OCI-LY1 (cell line): ENCODE measurements around the gene TMEM109.

ENCODE experiments used
- H2AFZ ChIP-seq: fragments of 200-600 bp; sonication (generic), shearing (Covaris generic); 2 replicates; pipeline ENCODE4 v1.6.0; 2014; ENCODE audit warnings: antibody characterized with exemption, mild to moderate bottlenecking, low read length
- H3F3A ChIP-seq: fragments of 200-600 bp; sonication (generic), shearing (Covaris generic); 2 replicates; pipeline ENCODE4 v1.6.0; 2014; ENCODE audit warnings: mild to moderate bottlenecking, antibody characterized with exemption, low read length, moderate library complexity; ENCODE audit not compliant: insufficient read depth
- H3K27ac ChIP-seq: fragments of 200-600 bp; sonication (generic); 2 replicates; pipeline ENCODE4 v1.5.1; 2014; ENCODE audit warnings: low read length, mixed run types, mild to moderate bottlenecking, low read depth; ENCODE audit not compliant: poor library complexity, severe bottlenecking
- H3K27me3 ChIP-seq: fragments of 200-600 bp; sonication (generic); 2 replicates; pipeline ENCODE4 v1.6.0; 2014; ENCODE audit warnings: antibody characterized with exemption, mild to moderate bottlenecking, low read length, moderate library complexity; ENCODE audit not compliant: insufficient read depth
- H3K36me3 ChIP-seq: fragments of 200-600 bp; sonication (generic); 2 replicates; pipeline ENCODE4 v1.6.1; 2014; ENCODE audit warnings: mild to moderate bottlenecking, antibody characterized with exemption, low read length, moderate library complexity, mixed read lengths; ENCODE audit not compliant: insufficient read depth
- H3K4me1 ChIP-seq: fragments of 200-600 bp; sonication (generic); 2 replicates; pipeline ENCODE4 v1.5.1; 2014; ENCODE audit warnings: mild to moderate bottlenecking, low read length, moderate library complexity; ENCODE audit not compliant: insufficient read depth, severe bottlenecking
- H3K4me2 ChIP-seq: fragments of 200-600 bp; sonication (generic), shearing (Covaris generic); 2 replicates; pipeline ENCODE4 v1.6.1; 2014; ENCODE audit warnings: low read length
- H3K4me3 ChIP-seq: fragments of 200-600 bp; sonication (generic); 2 replicates; pipeline ENCODE4 v1.5.1; 2014; ENCODE audit warnings: low read length, low read depth, mild to moderate bottlenecking, mixed read lengths; ENCODE audit not compliant: poor library complexity, severe bottlenecking
- H3K79me2 ChIP-seq: fragments of 200-600 bp; shearing (Covaris generic); 2 replicates; pipeline ENCODE4 v1.6.1; 2016; ENCODE audit warnings: mixed run types, low read length, mixed read lengths; ENCODE audit not compliant: insufficient read depth
- H3K9ac ChIP-seq: fragments of 200-600 bp; sonication (generic), shearing (Covaris generic); 2 replicates; pipeline ENCODE4 v1.6.1; 2014; ENCODE audit warnings: mild to moderate bottlenecking, low read length, mixed read lengths
- H3K9me2 ChIP-seq: fragments of 200-600 bp; sonication (generic), shearing (Covaris generic); 2 replicates; pipeline ENCODE4 v1.6.1; 2014; ENCODE audit warnings: low read depth, mild to moderate bottlenecking, low read length, mixed read lengths
- H3K9me3 ChIP-seq: fragments of 200-600 bp; shearing (Covaris generic); 2 replicates; pipeline ENCODE4 v1.6.1; 2014; ENCODE audit warnings: low read length, mixed read lengths
- H4K20me1 ChIP-seq: fragments of 200-600 bp; sonication (generic), shearing (Covaris generic); 2 replicates; pipeline ENCODE4 v1.6.0; 2016; ENCODE audit warnings: mild to moderate bottlenecking, low read length; ENCODE audit not compliant: insufficient read depth
- CTCF ChIP-seq: fragments of 200-600 bp; sonication (generic), shearing (Covaris generic); IDR thresholded peaks from 2 replicates; pipeline ENCODE4 v1.5.1; 2017; ENCODE audit warnings: mild to moderate bottlenecking, antibody characterized with exemption, low read length, moderate library complexity, mixed read lengths
- EZH2 ChIP-seq: fragments of 200-600 bp; sonication (generic), shearing (Covaris generic); IDR thresholded peaks from 2 replicates; pipeline ENCODE4 v1.8.0; 2017; ENCODE audit warnings: borderline replicate concordance, mixed run types, mild to moderate bottlenecking, antibody characterized with exemption, low read length, moderate library complexity, mixed read lengths

TMEM109 gene

GRCh38 chr11:60952742-60953170, 38.8 kb downstream of the TMEM109 start:
- Histone ChIP-seq H3K9me2 (no peaks in the 10 kb centered on the region), H3K4me3 (no peak overlapping the region), H4K20me1 (no peaks in the 10 kb centered on the region), H3K27me3 (no peaks in the 10 kb centered on the region; the same call in 1 of the 2 replicates), H3K79me2 (no peaks in the 10 kb centered on the region), H3K36me3 (no peaks in the 10 kb centered on the region), H3K4me2 (no peak overlapping the region), H2AFZ (no peak overlapping the region), H3K9ac (no peak overlapping the region), H3K9me3 (no peaks in the 10 kb centered on the region), H3F3A (no peaks in the 10 kb centered on the region), H3K4me1 (peaks cover 12% of the 10 kb centered on the region), H3K27ac (no peak overlapping the region)
- TF ChIP-seq CTCF (no peak), EZH2 (no peak)

GRCh38 chr11:60953781-60954180, 39.8 kb downstream of the TMEM109 start:
- H4K20me1 ChIP-seq, result no peaks in the 10 kb centered on the region
- H3K9ac ChIP-seq, result no peak overlapping the region
- TF ChIP-seq CTCF, result no peak
- no peak for TF ChIP-seq EZH2
- no peak overlapping the region for H2AFZ ChIP-seq
- H3K27ac ChIP-seq, result no peak overlapping the region
- H3K9me2 ChIP-seq, result no peaks in the 10 kb centered on the region
- H3F3A ChIP-seq, result no peaks in the 10 kb centered on the region
- peaks cover 12% of the 10 kb centered on the region for H3K4me1 ChIP-seq
- H3K9me3 ChIP-seq, result no peaks in the 10 kb centered on the region
- no peaks in the 10 kb centered on the region for H3K79me2 ChIP-seq
- H3K4me2 ChIP-seq, result no peak overlapping the region
- no peaks in the 10 kb centered on the region for H3K36me3 ChIP-seq
- H3K4me3 ChIP-seq, result no peak overlapping the region
- H3K27me3 ChIP-seq, result peaks cover 4% of the 10 kb centered on the region; the same call in 1 of the 2 replicates

DNA sequence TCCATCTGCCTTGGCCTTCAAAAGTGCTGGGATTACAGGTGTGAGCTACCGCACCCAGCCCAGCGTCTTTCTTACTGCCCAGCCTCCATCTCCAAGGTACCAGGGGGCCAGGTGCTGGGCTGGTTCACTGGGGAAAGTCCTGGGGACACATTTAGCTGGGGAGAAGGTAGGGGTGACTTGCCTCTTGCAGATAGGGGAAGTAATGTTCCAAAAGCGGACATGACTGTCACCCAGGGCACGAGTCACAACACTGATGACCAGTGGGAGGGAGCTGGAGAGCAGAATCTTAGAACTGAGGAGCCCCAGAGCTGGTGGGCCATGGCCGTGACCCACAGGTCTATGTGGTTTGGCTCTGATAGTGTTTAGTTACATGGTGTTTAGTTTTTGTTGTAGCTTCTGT, 40.5 kb downstream of the TMEM109 start:
- H2AFZ ChIP-seq, result no peak overlapping the region

More for the DNA sequence above, 40.5 kb downstream of the TMEM109 start:
- Histone ChIP-seq H3K4me1 (peaks cover 12% of the 10 kb centered on the region), H3K79me2 (no peaks in the 10 kb centered on the region), H3K9me3 (no peaks in the 10 kb centered on the region), H3K27ac (no peak overlapping the region), H3K9ac (no peak overlapping the region), H3K27me3 (peaks cover 4% of the 10 kb centered on the region; the same call in 1 of the 2 replicates), H3F3A (no peaks in the 10 kb centered on the region), H3K4me3 (no peak overlapping the region), H3K36me3 (no peaks in the 10 kb centered on the region), H4K20me1 (no peaks in the 10 kb centered on the region), H3K9me2 (no peaks in the 10 kb centered on the region), H3K4me2 (no peak overlapping the region)
- TF ChIP-seq EZH2 (no peak), CTCF (no peak)
